SK-N-SH treated with all-trans-retinoic acid at 6 μM for 48 hours (cell line): ENCODE data around the gene MAP3K14.

Experiments
- ATAC-seq: fragments of 200-7000 bp; cut with Tn5 transposase; 3 replicates; pipeline ENCODE4 v1.9.1; 2020; ENCODE audit warnings: mild to moderate bottlenecking, moderate library complexity
- ARNTL ChIP-seq: fragments of 450-650 bp; formaldehyde crosslinking; IDR thresholded peaks from 2 replicates; pipeline ENCODE4 v1.5.0; 2020; ENCODE audit warnings: low read depth, mild to moderate bottlenecking, moderate library complexity, borderline replicate concordance
- BACH2 ChIP-seq: fragments of 250-450 bp; sonication (Bioruptor Pico); IDR thresholded peaks from 2 replicates; pipeline ENCODE4 v1.9.0; 2021; ENCODE audit warnings: mild to moderate bottlenecking, borderline replicate concordance
- CREB5 ChIP-seq: fragments of 250-450 bp; sonication (Bioruptor Pico); IDR thresholded peaks from 2 replicates; pipeline ENCODE4 v1.5.1; 2020; ENCODE audit warnings: low read depth, mild to moderate bottlenecking, moderate library complexity
- CSDC2 ChIP-seq: fragments of 250-450 bp; sonication (Bioruptor Pico); IDR thresholded peaks from 2 replicates; pipeline ENCODE4 v1.5.0; 2020; ENCODE audit warnings: mild to moderate bottlenecking, moderate library complexity
- CSRNP3 ChIP-seq: fragments of 250-450 bp; sonication (Bioruptor Pico); IDR thresholded peaks from 2 replicates; pipeline ENCODE4 v1.5.1; 2021; ENCODE audit warnings: mild to moderate bottlenecking, moderate library complexity
- ESRRG ChIP-seq: fragments of 250-450 bp; sonication (Bioruptor Pico); IDR thresholded peaks from 2 replicates; pipeline ENCODE4 v1.6.1; 2021; ENCODE audit warnings: mild to moderate bottlenecking
- GLIS3 ChIP-seq: fragments of 250-450 bp; sonication (Bioruptor Pico); IDR thresholded peaks from 2 replicates; pipeline ENCODE4 v1.5.0; 2020; ENCODE audit warnings: mild to moderate bottlenecking, moderate library complexity
- ISL1 ChIP-seq: fragments of 250-450 bp; sonication (Bioruptor Pico); IDR thresholded peaks from 2 replicates; pipeline ENCODE4 v2.1.2; 2022; ENCODE audit warnings: mild to moderate bottlenecking, moderate library complexity
- OSR1 ChIP-seq: fragments of 250-450 bp; sonication (Bioruptor Pico); IDR thresholded peaks from 2 replicates; pipeline ENCODE4 v1.8.0; 2022; ENCODE audit warnings: moderate library complexity, mild to moderate bottlenecking, inconsistent platforms
- PATZ1 ChIP-seq: fragments of 250-450 bp; sonication (Bioruptor Pico); IDR thresholded peaks from 2 replicates; pipeline ENCODE4 v1.8.0; 2020; ENCODE audit warnings: mild to moderate bottlenecking, moderate library complexity, borderline replicate concordance
- PPARA ChIP-seq: fragments of 250-450 bp; sonication (Bioruptor Pico); IDR thresholded peaks from 2 replicates; pipeline ENCODE4 v1.5.0; 2020; ENCODE audit warnings: mild to moderate bottlenecking, borderline replicate concordance
- SNAI2 ChIP-seq: fragments of 250-450 bp; sonication (Bioruptor Pico); IDR thresholded peaks from 2 replicates; pipeline ENCODE4 v1.5.0; 2020; ENCODE audit warnings: mild to moderate bottlenecking, moderate library complexity
- TCF4 ChIP-seq: fragments of 250-450 bp; sonication (Bioruptor Pico); IDR thresholded peaks from 2 replicates; pipeline ENCODE4 v1.8.0; 2021; ENCODE audit warnings: mild to moderate bottlenecking, moderate library complexity, borderline replicate concordance
- TOX ChIP-seq: fragments of 250-450 bp; sonication (Bioruptor Pico); IDR thresholded peaks from 2 replicates; pipeline ENCODE4 v1.8.0; 2021; ENCODE audit warnings: mild to moderate bottlenecking, moderate library complexity, borderline replicate concordance
- TSHZ2 ChIP-seq: fragments of 250-450 bp; sonication (Bioruptor Pico); IDR thresholded peaks from 2 replicates; pipeline ENCODE4 v1.5.0; 2020; ENCODE audit warnings: mild to moderate bottlenecking, moderate library complexity
- ZC3H10 ChIP-seq: fragments of 250-450 bp; sonication (Bioruptor Pico); IDR thresholded peaks from 2 replicates; pipeline ENCODE4 v1.5.1; 2021; ENCODE audit warnings: mild to moderate bottlenecking, moderate library complexity
- ZFP3 ChIP-seq: fragments of 250-450 bp; sonication (Bioruptor Pico); IDR thresholded peaks from 2 replicates; pipeline ENCODE4 v1.5.0; 2020; ENCODE audit warnings: mild to moderate bottlenecking, moderate library complexity
- ZFP30 ChIP-seq: fragments of 450-650 bp; formaldehyde crosslinking; IDR thresholded peaks from 2 replicates; pipeline ENCODE4 v1.5.0; 2022; ENCODE audit warnings: mild to moderate bottlenecking, moderate library complexity
- ZNF565 ChIP-seq: fragments of 450-650 bp; formaldehyde crosslinking; conservative IDR thresholded peaks from 2 replicates; pipeline ENCODE4 v1.5.0; 2020; ENCODE audit warnings: low read depth, mild to moderate bottlenecking, moderate library complexity
- ZNF70 ChIP-seq: fragments of 450-650 bp; formaldehyde crosslinking; IDR thresholded peaks from 2 replicates; pipeline ENCODE4 v1.5.0; 2020; ENCODE audit warnings: mild to moderate bottlenecking, moderate library complexity
- ZNF8 ChIP-seq: fragments of 450-650 bp; formaldehyde crosslinking; IDR thresholded peaks from 2 replicates; pipeline ENCODE4 v1.5.0; 2020; ENCODE audit warnings: mild to moderate bottlenecking, moderate library complexity

Gene MAP3K14

GRCh38 chr17:45336390-45337182 lies 19.8 kb upstream of the MAP3K14 start:
- no peak for ATAC-seq
- no peak for TF ChIP-seq ARNTL (CRISPR knock-in tag)
- TF ChIP-seq TCF4 (CRISPR knock-in tag), result no peak
- TF ChIP-seq BACH2 (CRISPR knock-in tag), result no peak

GRCh38 chr17:45335721-45336120 lies 18.9 kb upstream of the MAP3K14 start:
- TF ChIP-seq ARNTL (CRISPR knock-in tag), result no peak
- TF ChIP-seq, all 23 proteins: peak for 0
- ATAC-seq, result no peak

- ATAC-seq, result no peak
- TF ChIP-seq CSRNP3 (CRISPR knock-in tag), result no peak
- no peak for TF ChIP-seq PATZ1
- TF ChIP-seq SNAI2, result no peak
- no peak for TF ChIP-seq ZFP30 (CRISPR knock-in tag)
- no peak for TF ChIP-seq CREB5 (CRISPR knock-in tag)
- no peak for TF ChIP-seq TCF4 (CRISPR knock-in tag)
- no peak for TF ChIP-seq PPARA (CRISPR knock-in tag)
Measured at GRCh38 chr17:45334701-45335677, 18.2 kb upstream of the MAP3K14 start.

GRCh38 chr17:45334231-45334630 lies 17.4 kb upstream of the MAP3K14 start:
- TF ChIP-seq PATZ1, result no peak
- TF ChIP-seq CREB5 (CRISPR knock-in tag), result no peak
- TF ChIP-seq SNAI2, result no peak
- TF ChIP-seq ARNTL (CRISPR knock-in tag), result no peak
- no peak for TF ChIP-seq ZC3H10 (CRISPR knock-in tag)
- TF ChIP-seq GLIS3, result no peak
- TF ChIP-seq ZFP30 (CRISPR knock-in tag), result no peak
- TF ChIP-seq ZNF70 (CRISPR knock-in tag), result no peak
- TF ChIP-seq ZFP3 (CRISPR knock-in tag), result no peak
- TF ChIP-seq BACH2 (CRISPR knock-in tag), result no peak
- TF ChIP-seq TSHZ2 (CRISPR knock-in tag), result no peak
- TF ChIP-seq ZNF8, result no peak
- no peak for TF ChIP-seq ESRRG (CRISPR knock-in tag)
- no peak for TF ChIP-seq OSR1 (CRISPR knock-in tag)
- no peak for TF ChIP-seq TOX
- TF ChIP-seq CSDC2 (CRISPR knock-in tag), result no peak
- TF ChIP-seq ZNF565 (CRISPR knock-in tag), result no peak
- TF ChIP-seq ISL1 (CRISPR knock-in tag), result no peak
- no peak for ATAC-seq
